GM19043 (cell line): ENCODE measurements around the gene KMT2D.

Experiments
- ATAC-seq: cut with Tn5 transposase; IDR thresholded peaks from one replicate; pipeline ENCODE4 v1.9.1; 2021; ENCODE audit warnings: low read depth; ENCODE audit not compliant: unreplicated experiment

Gene KMT2D

GRCh38 chr12:49022558-49023178 lies 37.9 kb downstream of the KMT2D start:
- no peak for ATAC-seq

- ATAC-seq = no peak
These were observed 39.2 kb downstream of the KMT2D start for GRCh38 chr12:49021292-49021915.

GRCh38 chr12:49020441-49020840 lies 40.2 kb downstream of the KMT2D start:
- no peak for ATAC-seq

- ATAC-seq = no peak
These were observed 40.9 kb downstream of the KMT2D start for GRCh38 chr12:49019443-49020324.

- peak; percentile 13 for ATAC-seq
These were observed 41.5 kb downstream of the KMT2D start for GRCh38 chr12:49019120-49019430.

GRCh38 chr12:49018261-49019119 lies 42.1 kb downstream of the KMT2D start, which contains the start of gene PRKAG1:
Gene PRKAG1 (minus strand): TSS chr12:49018776. CDS start chr12:49018740, 36 bp downstream.
- peak; percentile 88 for ATAC-seq

- peak; percentile 13 for ATAC-seq
These were observed 42.7 kb downstream of the KMT2D start for GRCh38 chr12:49017891-49018260.

GRCh38 chr12:49015196-49015595 lies 45.4 kb downstream of the KMT2D start:
- ATAC-seq = no peak

GRCh38 chr12:49014547-49014946 lies 46.0 kb downstream of the KMT2D start:
- no peak for ATAC-seq

- no peak for ATAC-seq
These were observed 47.2 kb downstream of the KMT2D start for GRCh38 chr12:49013428-49013827.

- no peak for ATAC-seq
These were observed 47.9 kb downstream of the KMT2D start for GRCh38 chr12:49012739-49013138.
